GDM1 (cell line): Measurements from ENCODE around the gene BTBD2.
A peak's percentile ranks its signal among the peaks of the same experiment; 100 is the strongest.

Source experiments
- DNase-seq: peaks from one replicate; lab custom pipeline; 2025; lab: John Stamatoyannopoulos, UW

BTBD2 gene

DNA sequence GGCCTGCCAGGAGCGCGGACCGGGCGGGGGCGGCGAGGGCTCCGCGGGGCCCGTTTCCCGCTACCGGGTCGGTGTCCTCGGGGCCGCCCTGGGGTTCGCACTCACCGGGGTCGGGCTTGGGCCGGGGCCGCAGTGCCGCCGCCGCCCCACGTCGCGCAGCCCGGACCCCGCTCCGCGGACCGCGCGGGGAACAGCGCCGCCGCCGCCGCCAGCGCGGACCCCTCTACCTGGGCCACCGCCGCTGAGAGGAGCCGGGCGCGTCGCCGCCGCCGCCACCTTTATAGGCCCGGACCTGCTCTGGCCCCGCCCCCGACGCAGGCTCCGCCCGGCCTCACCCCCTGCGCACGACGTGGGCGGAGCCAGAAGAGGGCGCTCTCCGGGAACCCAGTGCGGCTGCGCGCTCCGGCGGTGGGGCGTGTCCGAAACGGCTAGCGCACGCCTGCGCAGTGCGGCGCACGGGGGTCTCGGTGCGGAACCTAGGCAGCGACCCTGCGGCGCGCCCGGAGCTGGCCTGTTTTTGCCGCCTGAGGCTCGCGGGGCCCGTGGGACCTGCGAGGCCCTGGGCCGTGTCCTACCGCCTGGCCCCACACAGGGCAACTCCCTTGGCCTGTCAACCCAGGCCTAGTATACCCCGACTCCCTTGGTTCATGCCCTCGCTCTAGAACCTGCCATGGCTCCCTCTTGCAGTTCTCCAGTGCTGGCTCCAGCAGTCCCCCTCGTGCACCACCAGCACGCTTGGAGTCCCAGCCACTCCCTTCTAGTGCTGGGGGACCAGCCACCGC is 35.7 kb upstream of the BTBD2 start, which contains the start of gene MKNK2:
MKNK2 (minus strand) TSS at position 254 of the 782 bp plus-strand sequence. CDS start 393 bp downstream, outside the sequence.
- DNase-seq: peak; percentile 84

DNA sequence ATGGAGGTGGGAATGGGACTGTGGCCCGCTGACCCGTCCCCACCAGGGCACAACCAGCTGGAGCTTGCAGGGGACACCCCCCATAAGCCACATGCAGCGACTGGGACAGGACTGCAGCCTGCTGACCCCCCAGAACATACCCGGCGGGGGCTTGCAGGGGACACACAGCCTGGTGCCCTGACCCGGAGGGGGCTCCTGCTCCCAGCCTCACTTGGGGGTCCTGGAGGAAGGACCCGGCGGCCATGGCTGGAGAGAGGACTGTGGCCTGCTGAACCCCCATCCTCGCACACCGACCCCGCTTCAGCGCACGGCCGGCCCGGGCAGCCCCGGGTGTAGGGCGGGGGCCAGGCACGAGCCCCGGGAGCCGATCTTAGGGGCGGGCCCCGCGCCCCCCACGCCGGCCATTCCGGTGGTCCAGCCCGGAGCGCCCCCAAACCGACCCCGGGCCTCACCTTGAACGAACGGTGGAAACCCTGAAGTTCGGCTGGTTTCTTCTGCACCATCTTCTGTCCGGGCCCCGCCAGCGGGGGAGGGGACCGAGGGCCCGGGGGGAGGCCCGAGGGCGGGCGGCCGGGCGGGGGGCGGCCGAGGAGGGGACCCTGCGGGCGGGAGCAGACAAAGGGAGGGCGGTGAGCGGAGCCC is 35.0 kb upstream of the BTBD2 start:
- DNase-seq: no peak

DNA sequence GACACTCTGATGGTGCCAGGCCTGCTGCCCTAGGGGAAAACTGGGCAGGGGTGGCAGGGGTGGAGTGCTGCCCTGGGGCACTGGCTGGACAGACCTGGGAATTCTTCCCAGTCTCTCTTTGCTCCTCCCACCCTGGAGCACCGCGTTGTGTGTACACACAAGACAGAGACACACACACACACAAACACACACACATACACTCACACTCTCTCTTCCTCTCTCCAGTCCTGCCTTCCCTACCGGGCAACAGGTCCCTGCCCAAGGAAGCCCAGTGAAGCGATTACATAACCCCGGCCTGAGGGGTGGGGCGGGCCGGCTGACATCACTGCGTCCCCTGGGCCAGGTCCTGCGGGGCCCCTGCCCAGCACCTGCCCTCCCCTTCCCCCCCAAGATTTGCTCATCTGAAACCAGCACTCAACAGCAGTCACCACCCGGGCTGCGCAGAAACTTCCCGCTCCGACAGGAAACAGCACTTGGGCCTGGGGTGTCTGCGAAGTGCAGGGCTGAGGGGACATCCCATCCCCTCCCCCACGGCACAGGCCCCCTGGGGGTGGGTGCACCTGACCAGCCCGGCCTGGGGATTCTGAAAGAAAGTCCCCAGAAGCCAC is 34.3 kb upstream of the BTBD2 start:
- peak; percentile 38 for DNase-seq

DNA sequence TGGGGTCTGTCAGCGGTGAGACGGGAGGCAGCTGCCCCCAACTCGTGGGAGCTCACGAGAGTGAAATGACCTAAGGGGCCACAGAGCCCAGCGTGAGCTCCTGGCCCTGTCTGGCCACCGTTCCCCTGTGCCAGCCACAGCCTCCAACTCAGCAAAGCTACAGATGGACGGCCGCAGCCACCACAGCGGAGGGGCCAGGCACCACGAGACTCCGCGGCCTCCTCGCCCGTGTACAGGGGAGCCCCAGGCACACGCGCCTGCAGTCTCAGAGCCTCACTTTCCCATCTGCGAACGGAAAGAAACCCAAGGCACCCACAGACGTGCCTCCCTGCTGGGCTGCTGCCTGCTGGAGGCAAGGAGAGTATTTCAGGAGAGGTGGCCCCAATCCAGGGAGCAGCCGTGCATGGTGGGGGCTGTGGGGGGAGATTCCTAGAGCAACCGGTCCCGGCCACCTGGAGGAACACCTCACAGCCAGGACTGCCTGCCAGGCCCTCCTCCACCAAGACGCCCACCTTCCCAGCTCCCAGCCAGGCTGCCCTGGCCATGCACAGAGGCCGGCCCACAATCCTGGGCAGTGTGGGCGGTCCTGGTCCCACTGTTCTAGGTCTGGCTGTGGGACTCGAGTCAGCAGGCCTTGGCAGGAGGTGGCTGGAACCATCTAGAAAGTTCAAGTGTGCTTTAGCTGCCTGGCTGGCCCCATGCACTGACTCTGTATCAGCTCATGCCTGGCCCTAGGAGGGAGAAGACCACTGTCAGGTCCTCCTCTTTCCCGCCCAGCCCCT is 33.6 kb upstream of the BTBD2 start:
- DNase-seq: no peak

DNA sequence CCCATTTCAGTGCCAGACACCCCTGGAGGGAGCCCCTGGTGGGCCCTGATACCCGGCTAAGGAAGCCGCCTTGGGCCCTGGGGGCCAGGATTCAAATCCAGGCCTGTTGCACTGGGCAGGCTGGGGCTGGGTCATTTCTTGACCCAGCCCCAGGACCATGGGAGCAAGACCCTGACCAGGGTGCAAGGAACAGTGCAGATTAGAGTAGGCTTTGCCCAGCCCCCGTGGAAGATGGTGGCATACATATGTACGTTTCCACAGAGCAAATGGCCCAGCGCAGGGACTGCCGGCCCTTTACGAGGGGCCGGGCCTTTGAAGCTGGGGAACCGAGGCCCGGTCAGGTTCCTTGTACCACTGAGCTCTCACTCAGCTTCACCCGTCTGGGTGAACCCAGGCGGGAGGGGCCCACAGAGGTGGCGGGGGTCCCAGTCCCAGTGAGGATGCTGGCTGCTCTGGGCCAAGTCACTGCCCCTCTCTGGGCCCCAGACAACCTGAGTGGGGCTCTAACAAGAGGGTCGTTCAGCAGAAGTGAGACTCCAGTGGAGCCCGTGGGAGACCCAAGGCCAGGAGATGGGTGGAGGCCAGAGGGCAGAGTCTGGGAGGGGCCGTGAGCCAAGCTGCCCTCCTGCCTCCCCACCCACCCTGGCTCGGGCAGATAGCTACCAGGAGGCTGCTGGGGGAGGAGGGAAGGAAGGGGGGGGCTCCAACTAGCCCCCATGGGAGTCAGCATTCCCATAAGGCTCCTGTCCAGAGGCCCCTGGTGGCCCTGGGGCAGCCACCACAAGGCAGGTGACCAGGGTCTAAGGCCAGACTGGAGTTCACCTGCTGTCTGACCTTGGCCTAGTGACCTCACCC is 32.8 kb upstream of the BTBD2 start:
- DNase-seq: no peak

DNA sequence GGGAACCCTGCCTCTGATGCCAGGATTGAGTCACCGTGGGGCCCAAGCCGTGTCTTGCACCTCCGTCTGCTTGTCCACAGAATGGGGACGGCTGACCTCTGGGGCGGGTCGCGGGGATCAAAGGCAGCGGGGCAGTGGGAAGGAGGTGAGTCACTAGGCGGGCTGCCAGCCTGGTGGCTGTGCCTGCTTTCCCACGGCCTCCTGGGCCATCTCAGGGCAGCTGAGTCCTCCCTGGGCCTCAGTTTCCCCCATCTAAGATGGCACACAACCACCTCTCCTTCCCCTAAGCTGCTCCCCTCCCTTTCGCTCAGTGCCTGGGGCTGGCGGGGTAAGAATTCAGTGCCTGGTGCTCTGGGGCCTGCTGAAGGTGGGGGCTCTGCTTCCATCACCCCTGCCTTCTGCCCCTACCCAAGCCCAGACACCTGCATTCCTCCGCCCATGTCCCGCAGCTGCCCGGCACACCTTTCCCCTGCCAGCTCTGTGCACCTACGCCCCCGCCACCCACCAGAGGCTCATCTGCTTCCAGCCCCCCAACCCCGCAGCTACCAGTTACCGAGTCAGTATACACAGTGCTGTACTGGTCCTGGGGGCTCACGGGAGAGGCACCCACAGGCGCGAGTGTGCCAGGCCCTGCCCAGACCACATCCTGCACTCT is 32.1 kb upstream of the BTBD2 start:
- DNase-seq: no peak

DNA sequence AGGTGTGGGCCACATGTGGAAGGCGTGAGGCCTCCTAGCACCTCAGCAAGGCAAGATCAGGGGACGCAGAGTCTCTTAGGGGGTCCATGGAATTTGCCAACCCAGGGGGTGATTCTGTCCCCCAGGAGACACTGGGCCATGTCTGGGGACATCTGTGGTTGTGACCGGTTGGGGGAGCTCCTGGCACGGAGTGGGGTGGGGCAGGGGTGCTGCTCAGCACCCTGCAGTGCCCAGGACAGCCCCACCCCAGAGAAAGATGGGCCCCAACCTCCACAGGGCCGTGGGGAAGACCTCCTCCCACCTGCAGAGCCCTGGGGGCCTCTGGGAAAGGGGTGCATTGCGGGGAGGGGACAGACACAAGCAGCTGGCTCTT is 31.5 kb upstream of the BTBD2 start:
- no peak for DNase-seq

DNA sequence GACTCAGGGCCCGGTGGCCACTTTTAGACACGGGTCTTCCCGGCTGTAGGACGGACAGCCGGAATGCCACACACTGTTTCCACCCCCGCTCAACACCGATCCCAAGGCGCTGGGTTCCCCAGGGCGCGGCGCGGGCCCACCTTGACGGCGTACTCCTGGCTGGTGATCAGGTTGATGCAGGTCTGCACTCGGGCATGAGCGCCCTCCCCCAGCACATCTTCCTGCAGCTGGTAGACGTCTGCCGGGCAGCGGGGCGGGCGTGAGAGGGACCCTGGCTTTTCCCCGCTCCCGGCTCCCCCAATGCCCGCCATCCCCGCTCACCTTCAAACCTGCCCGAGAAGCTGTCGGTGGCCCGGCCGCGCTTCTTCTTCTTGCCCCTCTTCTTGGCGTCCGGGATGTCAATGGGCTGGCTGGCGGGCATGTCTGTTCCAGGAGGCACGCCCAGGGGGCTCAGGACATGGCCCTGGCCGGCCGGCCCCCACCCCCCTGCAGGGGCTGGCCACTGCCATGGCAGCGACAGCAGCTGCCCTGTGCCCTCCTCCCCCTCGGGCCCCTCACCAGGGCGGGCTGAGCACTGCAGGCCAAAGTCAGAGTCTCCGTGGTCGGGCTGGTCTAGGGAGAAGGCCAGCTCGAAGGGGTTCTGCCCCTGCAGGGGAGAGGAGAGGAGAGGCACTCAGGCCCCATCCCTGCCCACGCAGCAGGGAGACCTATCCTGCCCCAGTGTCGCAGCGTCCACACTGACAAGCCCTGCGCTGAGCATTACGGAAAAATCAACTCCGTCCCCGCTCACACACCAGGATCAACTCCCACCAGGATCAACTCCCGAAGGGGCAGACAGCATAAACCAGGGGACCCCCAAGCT is 30.8 kb upstream of the BTBD2 start:
- DNase-seq: no peak

DNA sequence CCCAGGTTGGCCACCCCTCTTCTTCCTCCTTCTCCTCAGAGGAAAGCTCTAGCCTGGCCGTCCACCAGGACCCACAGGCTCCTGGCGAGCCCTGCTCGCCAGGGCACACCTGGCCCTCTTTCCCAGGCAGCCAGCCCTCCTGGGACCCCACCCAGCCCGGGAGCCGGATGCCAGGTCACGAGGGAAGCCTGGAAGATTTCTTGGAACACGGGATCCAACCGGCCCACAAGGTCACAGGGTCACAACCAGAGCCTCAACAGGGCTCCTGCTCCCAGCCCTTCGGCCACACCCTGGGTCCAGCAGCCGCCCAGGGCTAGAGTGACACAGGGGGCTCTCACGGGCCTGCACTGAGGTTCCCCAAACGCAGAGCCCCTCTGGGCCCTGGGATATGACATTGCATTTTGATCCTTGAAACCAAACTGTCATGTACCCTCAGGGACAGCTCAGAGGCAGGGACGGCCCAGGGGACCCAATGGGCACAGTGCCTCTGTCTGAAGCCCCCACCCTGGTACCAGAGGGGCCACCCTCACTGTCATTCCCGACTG is 30.1 kb upstream of the BTBD2 start:
- DNase-seq: no peak

DNA sequence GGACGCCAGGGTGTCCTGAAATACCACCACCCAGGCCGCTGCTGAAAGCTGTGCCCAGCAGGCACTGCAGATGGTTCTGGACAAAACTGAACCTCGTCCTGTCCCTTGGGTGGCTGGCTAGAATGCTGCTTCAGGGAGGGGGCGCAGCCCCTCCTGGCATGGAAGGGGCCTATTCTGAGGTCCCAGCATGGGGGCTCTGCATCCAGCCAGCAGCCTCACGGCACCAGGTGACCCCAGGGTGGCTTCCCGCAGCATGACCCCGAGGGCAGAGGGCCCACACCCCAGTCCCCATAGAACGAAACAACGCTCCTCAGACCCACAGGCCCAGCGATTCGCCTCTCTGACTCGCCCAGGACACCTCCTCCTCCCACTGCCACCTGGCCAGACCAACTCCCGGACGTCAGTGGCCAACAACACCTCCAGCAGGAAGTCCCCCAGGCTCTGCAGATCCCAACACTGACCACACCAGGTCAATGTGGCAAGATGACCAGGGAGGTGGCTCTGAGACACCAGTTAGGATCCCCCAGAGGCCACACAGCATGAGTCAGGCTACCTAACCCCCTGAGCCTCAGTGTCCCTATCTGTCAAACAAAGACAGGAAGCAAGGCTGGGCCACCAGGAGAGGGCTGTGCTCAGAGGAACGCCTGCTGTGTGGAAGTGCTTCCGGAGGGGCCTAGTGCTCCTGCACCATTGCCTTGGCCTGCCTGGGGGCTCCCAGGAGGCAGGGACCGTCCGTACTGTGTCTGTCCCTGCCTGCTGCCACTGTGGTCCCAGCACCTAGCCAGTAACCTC is 29.4 kb upstream of the BTBD2 start:
- DNase-seq: no peak

DNA sequence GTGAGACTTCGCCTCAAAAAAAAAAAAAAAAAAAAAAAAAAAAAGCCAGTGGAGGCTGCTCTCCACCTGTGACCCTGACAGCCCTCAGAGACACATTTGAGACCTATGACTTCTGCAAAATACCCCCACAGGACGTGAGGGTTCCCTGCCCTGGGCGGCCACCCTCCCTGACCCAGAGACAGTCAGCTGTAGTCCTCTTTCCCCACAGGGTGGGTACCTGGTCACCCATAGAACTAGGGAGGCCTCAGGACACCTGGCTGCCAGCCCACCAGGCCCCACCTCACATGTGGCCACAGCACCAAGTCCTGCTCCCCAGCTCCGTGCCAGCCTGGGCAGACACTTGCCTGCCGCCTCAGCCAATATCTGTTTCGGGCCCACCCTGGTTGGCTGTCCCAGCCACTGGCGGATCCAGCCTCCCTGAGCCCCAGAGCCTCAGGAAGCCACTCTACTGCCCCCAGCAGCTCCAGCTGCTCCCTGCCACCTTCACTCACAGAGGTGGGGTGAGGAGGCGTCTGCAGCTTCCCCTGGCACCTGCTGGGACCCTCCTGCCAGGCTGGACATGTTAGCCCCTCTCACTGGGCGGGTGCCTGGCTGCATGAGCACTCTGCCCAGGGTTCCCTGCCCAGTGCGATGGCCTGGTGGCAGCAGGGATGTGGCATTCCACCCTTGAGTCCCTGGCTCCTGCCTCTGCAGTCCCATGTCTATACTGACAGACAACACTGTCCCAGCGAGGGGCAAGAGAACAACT is 28.6 kb upstream of the BTBD2 start:
- no peak for DNase-seq

DNA sequence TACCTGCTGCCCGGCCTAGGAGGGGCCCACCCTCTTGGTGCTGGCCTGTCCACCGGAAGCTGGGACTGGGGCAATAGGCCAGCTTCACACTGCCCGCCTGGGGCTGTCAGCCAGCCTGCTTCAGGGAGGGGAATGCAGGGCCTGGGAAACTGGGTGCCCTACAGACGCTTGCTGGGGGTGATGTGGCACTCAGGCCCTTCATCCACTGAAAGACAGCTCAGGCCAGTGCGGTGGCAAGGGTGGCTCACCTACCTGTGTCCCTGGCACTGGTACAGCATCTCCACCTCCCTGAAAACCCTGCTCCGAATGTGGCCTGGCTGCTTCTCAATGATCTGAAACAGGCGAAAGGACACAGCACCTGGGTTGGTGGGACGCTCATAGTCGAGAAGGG is 27.7 kb upstream of the BTBD2 start:
- no peak for DNase-seq

DNA sequence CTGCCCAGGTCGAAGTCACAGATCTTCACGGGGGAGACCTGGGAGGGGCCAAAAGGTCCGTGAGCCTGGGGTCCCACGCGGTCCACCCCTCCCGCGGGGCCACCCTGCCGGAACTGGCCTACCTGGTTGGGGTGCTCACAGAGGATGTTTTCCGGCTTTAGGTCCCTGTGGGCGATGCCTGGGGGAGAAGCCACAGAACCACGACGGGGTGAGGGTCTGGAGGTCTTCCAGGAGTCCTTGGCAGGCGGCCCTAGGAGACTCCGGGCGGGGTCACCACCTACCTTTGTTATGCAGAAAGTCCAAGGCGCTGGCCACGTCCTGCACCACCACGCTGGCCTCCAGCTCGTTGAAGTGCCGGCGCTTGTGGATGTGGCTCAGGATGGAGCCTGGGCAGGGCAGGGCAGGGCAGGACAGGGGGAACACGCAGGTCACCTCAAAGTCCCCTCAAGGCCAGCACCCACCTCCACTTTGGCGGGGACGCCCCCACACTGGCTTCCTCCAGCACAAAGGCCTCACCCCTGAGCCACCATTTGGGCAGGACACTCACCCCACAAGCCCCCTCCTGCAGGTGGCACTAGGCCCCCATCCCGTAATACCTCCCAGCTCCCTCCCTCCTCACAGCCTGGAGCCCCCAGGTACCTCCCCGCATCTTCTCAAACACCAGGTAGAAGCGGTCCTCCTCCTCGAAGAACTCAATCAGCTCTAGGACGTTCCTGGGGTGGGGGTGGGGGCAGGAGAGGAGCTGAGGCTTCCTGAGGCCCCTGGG is 27.2 kb upstream of the BTBD2 start:
- no peak for DNase-seq

DNA sequence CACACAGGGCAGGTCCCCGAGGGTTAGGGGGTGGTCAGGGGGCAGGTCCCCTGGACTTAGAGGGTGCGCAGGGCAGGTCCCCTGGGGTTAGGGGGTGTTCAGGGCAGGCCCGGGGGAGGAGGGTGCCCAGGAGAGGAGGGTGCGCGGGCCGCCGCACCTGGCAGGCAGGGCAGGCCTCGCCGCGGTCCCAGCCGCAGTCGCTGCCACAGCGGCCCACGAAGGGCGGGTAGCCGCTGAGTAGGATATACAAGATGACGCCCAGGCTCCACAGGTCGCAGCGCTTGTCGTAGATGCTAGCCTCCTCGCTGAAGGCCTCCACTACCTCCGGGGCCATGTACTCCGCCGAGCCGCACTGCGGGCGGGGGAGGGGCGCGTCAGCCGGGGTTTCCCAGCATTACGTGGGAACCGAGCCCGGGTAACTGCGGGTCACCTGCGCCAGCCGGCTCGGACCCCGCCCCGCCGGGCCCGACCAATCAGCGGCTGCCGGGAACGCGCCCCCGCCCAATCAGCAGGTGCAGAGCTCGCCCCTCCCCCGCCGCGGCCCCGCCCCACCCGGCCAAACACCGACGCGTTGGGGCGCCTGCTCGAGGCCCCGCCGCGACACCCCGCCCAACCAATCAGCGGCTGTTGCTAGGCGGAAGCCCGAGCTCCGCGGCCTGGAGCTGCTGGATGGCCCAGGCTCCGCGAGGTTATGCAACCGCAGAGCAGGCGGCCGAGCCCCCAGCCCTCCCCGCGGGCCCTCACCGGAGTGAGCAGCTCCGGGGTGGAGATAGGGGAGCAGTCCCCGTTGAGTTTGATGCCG is 26.4 kb upstream of the BTBD2 start:
- DNase-seq: peak; percentile 92

DNA sequence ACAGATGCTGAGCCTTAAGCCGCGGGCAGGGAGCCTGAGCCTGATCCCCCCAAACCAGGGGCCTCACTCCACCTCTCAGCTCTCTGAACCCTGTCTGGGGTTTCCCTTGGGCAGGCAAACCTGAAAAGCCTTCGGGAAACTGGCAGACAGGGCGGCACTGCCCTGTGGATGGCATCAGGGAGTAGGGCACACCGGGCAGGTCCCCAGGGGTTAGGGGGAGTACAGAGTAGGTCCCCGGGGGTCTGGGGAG is 25.8 kb upstream of the BTBD2 start:
- no peak for DNase-seq

DNA sequence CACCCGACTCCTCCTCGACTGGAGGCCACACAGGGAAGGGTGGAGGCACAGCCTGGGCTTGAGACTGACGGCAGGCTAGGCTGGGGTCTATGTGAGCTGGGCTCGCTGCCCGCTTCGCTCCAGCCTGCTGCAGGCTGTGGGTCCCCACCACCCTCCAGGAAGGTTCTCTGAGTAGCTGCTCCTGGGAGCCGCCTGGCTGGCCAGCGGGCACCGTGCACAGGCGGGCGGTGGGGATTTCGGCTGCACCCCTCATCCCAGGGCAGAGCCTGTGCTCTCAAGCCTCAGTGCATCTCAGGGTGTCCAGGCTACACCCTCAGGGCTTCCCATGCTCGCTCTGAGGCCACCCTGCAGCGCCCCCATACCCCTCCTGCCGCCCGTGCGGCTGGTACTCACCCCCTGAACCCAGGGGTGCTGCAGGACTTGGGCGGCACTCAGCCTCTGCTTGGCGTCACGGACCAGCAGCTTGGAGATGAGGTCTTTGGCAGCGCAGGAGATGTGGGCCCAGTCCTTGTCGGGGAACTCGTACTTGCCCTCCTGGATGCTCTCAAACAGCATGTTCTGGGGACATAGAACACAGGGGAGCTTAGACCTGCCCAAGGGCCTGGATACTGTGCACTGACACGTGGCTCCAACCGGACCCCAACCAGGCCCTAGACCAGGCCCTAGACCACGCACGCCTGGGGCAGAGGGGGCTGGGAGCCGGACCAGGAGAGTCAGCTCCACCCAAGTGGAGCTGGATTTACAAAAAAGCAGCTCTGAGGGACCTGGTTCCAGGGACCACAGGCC is 25.3 kb upstream of the BTBD2 start:
- no peak for DNase-seq
